Measurements from ENCODE around the gene LRRC14B.

LRRC14B gene

DNA sequence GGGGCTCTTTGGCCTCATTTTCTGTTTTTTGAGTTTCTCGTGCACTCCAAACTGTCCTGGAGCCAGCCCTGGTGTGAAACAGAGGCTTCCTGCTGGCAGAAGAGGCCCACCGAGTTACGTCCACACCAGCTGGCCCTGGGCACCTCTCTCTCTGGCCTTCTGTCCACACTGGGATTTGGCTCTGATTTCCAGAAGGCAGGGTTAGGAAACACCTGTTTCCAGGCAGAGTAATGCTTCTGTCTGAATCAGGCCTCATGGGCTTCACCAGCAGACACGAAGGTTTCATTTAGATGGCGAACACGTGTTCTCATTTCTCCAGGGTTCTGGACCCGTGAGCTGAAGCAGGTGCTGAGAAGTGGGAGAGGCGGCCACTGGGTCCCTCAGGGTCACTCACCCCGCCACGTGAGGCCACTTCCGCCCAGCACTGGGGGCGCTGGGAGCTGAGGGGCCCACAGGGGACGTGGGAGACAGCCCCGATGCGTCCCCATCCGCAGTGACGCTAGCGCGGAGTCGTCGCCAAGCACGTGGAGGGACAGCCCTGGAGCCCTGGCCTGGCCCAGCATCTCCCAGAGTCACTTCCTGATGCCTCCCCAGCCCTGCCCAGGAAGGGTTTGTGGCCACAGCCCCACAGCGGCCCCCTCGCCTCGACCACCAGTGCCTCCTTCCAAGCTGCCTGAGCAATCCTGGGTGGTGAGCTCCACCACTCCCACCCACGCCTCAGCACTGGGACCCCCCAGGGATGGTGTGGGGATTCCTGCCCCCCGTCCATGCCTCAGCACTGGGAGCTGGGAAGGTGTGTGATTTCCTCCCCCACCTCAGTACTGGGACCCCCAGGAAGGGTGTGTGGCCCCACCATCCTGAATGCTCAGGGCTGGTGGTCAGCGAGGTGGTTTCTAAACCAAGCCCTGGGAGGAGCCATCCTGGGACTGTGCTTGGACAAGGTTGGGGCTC is 4.9 kb upstream of the LRRC14B start:
- Histone ChIP-seq H3K9me3 (ENCODE audit: control insufficient read depth, insufficient read depth, low read length) (no peaks in the 10 kb centered on the region), H3K27ac (ENCODE audit: low read depth, low read length) (no peak overlapping the region), H3K4me3 (ENCODE audit: low read length) (no peak overlapping the region), H4K20me1 (ENCODE audit: control insufficient read depth, insufficient read depth, low read depth, low read length) (no peaks in the 10 kb centered on the region), H3K27me3 (ENCODE audit: control insufficient read depth, low read length) (no peaks in the 10 kb centered on the region), H3K4me2 (ENCODE audit: low read length) (no peak overlapping the region), H3K4me1 (ENCODE audit: control insufficient read depth, low read length) (peaks cover 33% of the 10 kb centered on the region), H3K36me3 (ENCODE audit: control insufficient read depth, low read length) (no peaks in the 10 kb centered on the region), H3K9me2 (replicated peaks; ENCODE audit: control insufficient read depth, low read length) (no peaks in the 10 kb centered on the region), H3K79me2 (ENCODE audit: control insufficient read depth, low read length) (peaks cover 5% of the 10 kb centered on the region; the same call in 1 of the 2 replicates), H3F3A (ENCODE audit: control insufficient read depth, insufficient read depth) (peaks cover 5% of the 10 kb centered on the region; the same call in 1 of the 2 replicates)
- TF ChIP-seq EZH2phosphoT487 (IDR thresholded peaks at IDR 0.05; ENCODE audit: borderline replicate concordance, low read length): no peak
- TF ChIP-seq, protein P1, sequence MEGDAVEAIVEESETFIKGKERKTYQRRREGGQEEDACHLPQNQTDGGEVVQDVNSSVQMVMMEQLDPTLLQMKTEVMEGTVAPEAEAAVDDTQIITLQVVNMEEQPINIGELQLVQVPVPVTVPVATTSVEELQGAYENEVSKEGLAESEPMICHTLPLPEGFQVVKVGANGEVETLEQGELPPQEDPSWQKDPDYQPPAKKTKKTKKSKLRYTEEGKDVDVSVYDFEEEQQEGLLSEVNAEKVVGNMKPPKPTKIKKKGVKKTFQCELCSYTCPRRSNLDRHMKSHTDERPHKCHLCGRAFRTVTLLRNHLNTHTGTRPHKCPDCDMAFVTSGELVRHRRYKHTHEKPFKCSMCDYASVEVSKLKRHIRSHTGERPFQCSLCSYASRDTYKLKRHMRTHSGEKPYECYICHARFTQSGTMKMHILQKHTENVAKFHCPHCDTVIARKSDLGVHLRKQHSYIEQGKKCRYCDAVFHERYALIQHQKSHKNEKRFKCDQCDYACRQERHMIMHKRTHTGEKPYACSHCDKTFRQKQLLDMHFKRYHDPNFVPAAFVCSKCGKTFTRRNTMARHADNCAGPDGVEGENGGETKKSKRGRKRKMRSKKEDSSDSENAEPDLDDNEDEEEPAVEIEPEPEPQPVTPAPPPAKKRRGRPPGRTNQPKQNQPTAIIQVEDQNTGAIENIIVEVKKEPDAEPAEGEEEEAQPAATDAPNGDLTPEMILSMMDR (IDR thresholded peaks at IDR 0.05; ENCODE audit: low read depth, low read length, poor library complexity, severe bottlenecking): no peak

DNA sequence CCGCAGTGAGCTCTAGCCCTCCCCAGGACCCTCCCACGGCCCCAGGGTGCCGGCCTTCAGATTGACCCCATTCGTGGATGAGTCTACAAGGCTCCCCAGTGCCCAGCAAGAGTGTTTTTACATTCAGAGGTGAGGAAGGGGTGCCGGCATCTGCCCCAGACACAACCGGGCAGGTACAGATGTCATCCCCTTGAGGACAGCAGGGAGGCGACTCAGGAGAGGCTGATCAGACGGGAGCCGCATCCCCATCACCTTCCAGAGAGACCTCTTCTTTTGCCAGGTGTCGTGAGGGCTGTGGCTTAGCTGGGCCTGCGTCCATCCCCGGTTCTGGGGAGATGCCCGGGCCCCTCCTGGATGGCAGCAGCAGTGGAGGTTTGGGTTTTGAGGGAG is 4.3 kb upstream of the LRRC14B start:
- no peaks in the 10 kb centered on the region for H3K36me3 ChIP-seq (ENCODE audit: control insufficient read depth, low read length)
- H3K4me2 ChIP-seq (ENCODE audit: low read length): no peak overlapping the region
- H3K79me2 ChIP-seq (ENCODE audit: control insufficient read depth, low read length): peaks cover 5% of the 10 kb centered on the region; the same call in 1 of the 2 replicates
- TF ChIP-seq, protein P1 (IDR thresholded peaks at IDR 0.05; ENCODE audit: low read depth, low read length, poor library complexity, severe bottlenecking): no peak
- TF ChIP-seq EZH2phosphoT487 (IDR thresholded peaks at IDR 0.05; ENCODE audit: borderline replicate concordance, low read length): no peak
- H3K4me1 ChIP-seq (ENCODE audit: control insufficient read depth, low read length): peaks cover 40% of the 10 kb centered on the region
- H3K4me3 ChIP-seq (ENCODE audit: low read length): no peak overlapping the region
- H4K20me1 ChIP-seq (ENCODE audit: control insufficient read depth, insufficient read depth, low read depth, low read length): no peaks in the 10 kb centered on the region
- H3K9me2 ChIP-seq (replicated peaks; ENCODE audit: control insufficient read depth, low read length): no peaks in the 10 kb centered on the region
- H3K9me3 ChIP-seq (ENCODE audit: control insufficient read depth, insufficient read depth, low read length): no peaks in the 10 kb centered on the region
- H3K27me3 ChIP-seq (ENCODE audit: control insufficient read depth, low read length): no peaks in the 10 kb centered on the region
- no peak overlapping the region for H3K27ac ChIP-seq (ENCODE audit: low read depth, low read length)
- H3F3A ChIP-seq (ENCODE audit: control insufficient read depth, insufficient read depth): peaks cover 5% of the 10 kb centered on the region; the same call in 1 of the 2 replicates

DNA sequence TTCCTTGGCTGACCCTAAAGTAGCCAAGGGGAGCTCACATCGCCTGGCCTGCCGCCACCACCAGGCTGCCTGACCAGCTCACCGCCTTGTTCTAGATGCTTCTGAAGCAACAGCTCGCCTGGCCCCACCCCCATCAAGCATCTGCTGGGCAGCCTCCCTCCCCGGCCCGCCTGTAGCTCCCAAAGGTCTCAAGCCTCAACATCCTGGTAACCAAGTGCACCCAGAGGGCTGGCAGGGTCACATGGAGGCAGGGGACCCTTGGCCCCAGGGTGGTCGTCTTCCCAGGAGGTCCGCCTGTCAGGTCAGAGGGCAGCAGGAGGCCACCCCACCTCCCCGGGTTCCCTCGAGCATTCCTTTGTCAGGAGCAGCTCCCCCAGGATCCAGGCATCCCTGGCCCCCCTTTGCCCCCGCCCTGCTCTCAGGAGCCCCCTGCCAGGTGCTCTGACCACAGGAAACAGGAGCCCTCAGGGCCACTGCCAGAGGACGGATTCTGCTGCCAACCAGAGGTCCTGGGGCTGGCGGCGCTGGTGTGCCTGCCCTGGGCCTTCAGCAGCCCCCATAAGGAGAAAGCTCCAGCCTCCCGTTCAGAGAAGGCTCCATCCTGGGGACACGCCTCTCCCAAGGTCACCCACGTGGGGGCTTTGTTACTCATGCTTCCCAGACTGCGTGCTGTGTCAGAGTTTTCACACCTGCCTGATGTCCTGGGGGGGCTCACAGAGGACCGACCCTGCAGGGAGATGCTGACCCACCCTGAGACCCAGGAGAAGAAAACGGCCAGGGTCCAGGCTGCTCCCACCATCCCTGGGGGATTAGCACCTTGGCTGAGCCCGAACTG is 3.5 kb upstream of the LRRC14B start:
- Histone ChIP-seq H3K27ac (ENCODE audit: low read depth, low read length) (no peak overlapping the region), H3K4me1 (ENCODE audit: control insufficient read depth, low read length) (peaks cover 48% of the 10 kb centered on the region), H3K79me2 (ENCODE audit: control insufficient read depth, low read length) (peaks cover 5% of the 10 kb centered on the region; the same call in 1 of the 2 replicates), H3F3A (ENCODE audit: control insufficient read depth, insufficient read depth) (peaks cover 5% of the 10 kb centered on the region; the same call in 1 of the 2 replicates), H3K36me3 (ENCODE audit: control insufficient read depth, low read length) (no peaks in the 10 kb centered on the region), H3K9me3 (ENCODE audit: control insufficient read depth, insufficient read depth, low read length) (no peaks in the 10 kb centered on the region), H3K9me2 (replicated peaks; ENCODE audit: control insufficient read depth, low read length) (no peaks in the 10 kb centered on the region), H3K4me3 (ENCODE audit: low read length) (no peak overlapping the region; the same call in 1 of the 2 replicates), H3K27me3 (ENCODE audit: control insufficient read depth, low read length) (no peaks in the 10 kb centered on the region), H3K4me2 (ENCODE audit: low read length) (peak overlapping the region; percentile 77), H4K20me1 (ENCODE audit: control insufficient read depth, insufficient read depth, low read depth, low read length) (no peaks in the 10 kb centered on the region)
- TF ChIP-seq, protein P1 (IDR thresholded peaks at IDR 0.05; ENCODE audit: low read depth, low read length, poor library complexity, severe bottlenecking): no peak
- no peak for TF ChIP-seq EZH2phosphoT487 (IDR thresholded peaks at IDR 0.05; ENCODE audit: borderline replicate concordance, low read length)

Measured in DOHH2 (cell line).